Heart left ventricle (tissue), 16 donors: ENCODE results near the gene GATAD2B. TPM values are rescaled to one million over a fixed set of nuclear protein-coding genes. Genes with fewer than 3 reads are reported as not detected.

Experiments used
- ATAC-seq, 4 donors: fragments of 200-7000 bp; cut with Tn5 transposase; one replicate each; pipeline ENCODE4 v1.9.1; 2020 to 2022; ENCODE audit warnings: moderate library complexity in 4 of 4, mild to moderate bottlenecking in 3 of 4, moderate number of reproducible peaks in 1 of 4
- DNase-seq, 5 donors: peaks; one replicate each; pipeline ENCODE4 v3.0.0-alpha.2; 2020
- H3K27ac ChIP-seq, 12 donors: fragments of 200-600 bp; sonication (generic) in 4 of 12; one replicate each; pipeline versions ENCODE4 v1.5.0 to v1.8.0; 2016 to 2022; ENCODE audit warnings: mild to moderate bottlenecking in 2 of 12
- H3K27me3 ChIP-seq, 9 donors: fragments of 200-600 bp; sonication (generic) in 2 of 9; one replicate each; pipeline versions ENCODE4 v1.5.1 to v1.8.0; 2016 to 2022; ENCODE audit warnings: mild to moderate bottlenecking in 3 of 9
- H3K36me3 ChIP-seq, 9 donors: fragments of 200-600 bp; sonication (generic) in 2 of 9; one replicate each; pipeline versions ENCODE4 v1.5.0 to v1.8.0; 2018 to 2022; ENCODE audit warnings: mild to moderate bottlenecking in 2 of 9
- H3K4me1 ChIP-seq, 12 donors: fragments of 200-600 bp; sonication (generic) in 4 of 12; one replicate each; pipeline versions ENCODE4 v1.5.0 to v1.8.0; 2016 to 2022; ENCODE audit warnings: mild to moderate bottlenecking in 3 of 12
- H3K4me3 ChIP-seq, 12 donors: fragments of 200-600 bp; sonication (generic) in 4 of 12; one replicate each; pipeline versions ENCODE4 v1.5.0 to v1.8.0; 2017 to 2022; ENCODE audit warnings: mild to moderate bottlenecking in 9 of 12, moderate library complexity in 4 of 12
- H3K9me3 ChIP-seq, 12 donors: fragments of 200-600 bp; sonication (generic) in 4 of 12; one replicate each; pipeline versions ENCODE4 v1.5.0 to v1.8.0; 2016 to 2022; ENCODE audit warnings: mild to moderate bottlenecking in 1 of 12
- POLR2A ChIP-seq, 2 donors: fragments of 450-650 bp; IDR thresholded peaks; one replicate each; pipeline ENCODE4 v1.6.1; 2017; ENCODE audit warnings: antibody characterized with exemption in 2 of 2, mild to moderate bottlenecking in 2 of 2, moderate library complexity in 2 of 2
- WGBS, 4 donors: extraction: QIAGEN DNeasy Blood & Tissue Kit in 2 of 4; methylation state at CpG; one replicate each; pipeline versions ENCODE4 v1.1.5 to v1.1.7; 2013 to 2018; 5-methylcytosine and 5-hydroxymethylcytosine counted together
- intact Hi-C, 10 donors: fragments of 100-400 bp; cut with DNase I; formaldehyde crosslinking; loops; one replicate each; pipeline versions ENCODE4 v1.11.1 to v1.14.2; 2022
- polyA plus RNA-seq, 2 donors: library from polyadenylated mRNA; stranded (reverse); fragments of 200-250 nt; gene quantifications; one replicate each; pipeline ENCODE4 v1.2.3, GENCODE V29; 2013
- total RNA-seq, 9 donors: library from RNA; depleted of rRNA in 2 of 9; stranded (reverse); fragments of >200 nt in 2 of 9; fragmentation: NEBNext Ultra II Directional in 3 of 9; extraction: Animal tissue kit (Norgen Biotek cat#: 25700) in 3 of 9; gene quantifications; one replicate each; pipeline versions ENCODE4 v1.1.0 to v1.2.4, GENCODE V29; 2016 to 2023
- TF ChIP-seq, protein P1 (sequence below), 12 donors: fragments of 200-600 bp; sonication (generic) in 4 of 12; IDR thresholded peaks; one replicate each; pipeline versions ENCODE4 v1.5.0 to v1.8.0; 2018 to 2022; ENCODE audit warnings: antibody characterized with exemption in 12 of 12, mild to moderate bottlenecking in 5 of 12
- donor health status: ischemic (EF 13 %, LVEDD 7.1; RV severe dilation, severe dysfunction).
- donor health status: healthy with polysubstance abuse.
- donor health status: DM: no; HTN: yes; CAD: no.
- donor health status: DM: no; HTN: no; CAD: no.
- donor health status: ischemic (EF 25% LVEDD 6.9; RV normal size, moderate dysfunction).
- donor health status: ischemic (EF 25% LVEDD 5.7; RV mildly dilated, moderate dysfunction).
- donor health status: healthy.
- donor health status: DM: yes; HTN: yes; CAD: no.
- donor health status: ischemic (EF 35%, LVEDD 5.7; RV mildly dilated, moderate dysfunction).
- donor health status: nonischemic (EF 11% LVEDD 7.7; RV severe dilation, severe dysfunction).
- donor health status: DM: yes; HTN: yes; CAD: no.
- donor health status: PGD.
- donor health status: ischemic (EF 29% LVEDD 5.4; RV normal size, mild dysfunction).
- donor health status: nonischemic (EF 23%, LVEDD 6.1; RV moderate dilation, normal function).

The GATAD2B gene
- total and polyA plus RNA-seq, 11 donors: 5.6 to 53.9 (median 34.5) TPM

DNA sequence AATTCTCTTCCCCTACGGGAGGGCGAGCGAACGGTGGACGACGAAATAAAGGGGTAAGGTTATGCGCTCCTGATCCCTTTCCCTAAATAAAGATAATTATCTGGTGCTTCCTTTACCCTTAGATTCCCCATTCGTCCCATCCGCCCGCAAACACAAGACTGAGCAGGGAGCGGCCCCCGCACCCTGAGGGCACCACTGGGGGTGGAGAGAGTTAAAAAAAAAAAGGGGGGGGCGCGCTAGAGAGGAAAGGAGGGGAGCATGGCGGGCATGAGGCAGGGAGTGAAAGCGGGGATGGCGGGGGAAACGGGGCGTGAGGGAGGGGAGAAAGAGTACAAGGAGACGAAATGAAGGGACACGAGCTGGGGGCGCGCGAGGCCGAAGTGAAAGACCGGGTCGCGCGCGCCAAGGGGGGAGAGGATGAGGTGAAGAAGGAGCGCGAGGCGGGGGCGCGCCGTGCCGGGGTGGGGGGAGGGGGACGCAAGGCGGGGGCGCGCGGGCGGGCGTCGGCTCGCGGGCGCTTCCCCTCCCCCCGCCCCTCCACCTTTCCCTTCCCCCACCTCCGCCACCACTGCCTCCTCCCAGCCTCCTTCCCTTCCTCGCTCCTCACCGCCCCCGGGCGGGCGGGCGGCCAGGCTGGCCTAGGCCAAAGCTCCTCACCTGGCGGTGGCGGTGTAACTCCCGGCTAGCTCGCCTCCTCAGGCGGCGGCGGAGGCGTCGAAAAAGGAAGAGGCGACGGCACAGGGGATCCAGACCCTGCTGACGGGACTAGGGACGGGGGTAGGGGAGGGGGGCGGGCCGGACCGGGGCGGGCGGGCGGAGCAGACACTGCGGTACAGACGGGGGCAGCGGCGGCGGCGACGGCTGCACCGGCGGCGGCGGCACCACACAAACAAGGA lies 448 bp downstream of the GATAD2B start:
- Histone ChIP-seq H3K4me3 (peak overlapping the region; percentile 53 to 89 (median 78)), H3K9me3 (no peaks in the 10 kb centered on the region), H3K36me3 (peaks cover 0 to 15% (median 3%) of the 10 kb centered on the region in 9 donors), H3K4me1 (peaks cover 2 to 52% (median 36%) of the 10 kb centered on the region in 12 donors), H3K27ac (peak overlapping the region; percentile 76 to 97 (median 90)), H3K27me3 (no peaks in the 10 kb centered on the region)
- DNase-seq: peak in 3 of 5 donors; percentile 53 to 68 (median 65)
- WGBS, 4 donors: 0 to 1% (median 1%) methylated on average over 53 to 82 of the region's 86 CpGs
- no peak for TF ChIP-seq POLR2A (IDR thresholded peaks at IDR 0.05)
- TF ChIP-seq, protein P1, sequence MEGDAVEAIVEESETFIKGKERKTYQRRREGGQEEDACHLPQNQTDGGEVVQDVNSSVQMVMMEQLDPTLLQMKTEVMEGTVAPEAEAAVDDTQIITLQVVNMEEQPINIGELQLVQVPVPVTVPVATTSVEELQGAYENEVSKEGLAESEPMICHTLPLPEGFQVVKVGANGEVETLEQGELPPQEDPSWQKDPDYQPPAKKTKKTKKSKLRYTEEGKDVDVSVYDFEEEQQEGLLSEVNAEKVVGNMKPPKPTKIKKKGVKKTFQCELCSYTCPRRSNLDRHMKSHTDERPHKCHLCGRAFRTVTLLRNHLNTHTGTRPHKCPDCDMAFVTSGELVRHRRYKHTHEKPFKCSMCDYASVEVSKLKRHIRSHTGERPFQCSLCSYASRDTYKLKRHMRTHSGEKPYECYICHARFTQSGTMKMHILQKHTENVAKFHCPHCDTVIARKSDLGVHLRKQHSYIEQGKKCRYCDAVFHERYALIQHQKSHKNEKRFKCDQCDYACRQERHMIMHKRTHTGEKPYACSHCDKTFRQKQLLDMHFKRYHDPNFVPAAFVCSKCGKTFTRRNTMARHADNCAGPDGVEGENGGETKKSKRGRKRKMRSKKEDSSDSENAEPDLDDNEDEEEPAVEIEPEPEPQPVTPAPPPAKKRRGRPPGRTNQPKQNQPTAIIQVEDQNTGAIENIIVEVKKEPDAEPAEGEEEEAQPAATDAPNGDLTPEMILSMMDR (IDR thresholded peaks at IDR 0.05): peak in 2 of 12 donors; percentile 24 to 30
- intact Hi-C loops: loop anchor here in 8 of 10 donors (1.0 to 10.0 kb wide), 9 partner anchors 22 to 248 kb away; partner anchors contain the start of genes DENND4B (in 2 of the 8), CRTC2 (in 1 of the 8), ILF2 (in 1 of the 8) and JTB (in 1 of the 8)
- peak in 2 of 4 donors; percentile 35 to 46 for ATAC-seq

DNA sequence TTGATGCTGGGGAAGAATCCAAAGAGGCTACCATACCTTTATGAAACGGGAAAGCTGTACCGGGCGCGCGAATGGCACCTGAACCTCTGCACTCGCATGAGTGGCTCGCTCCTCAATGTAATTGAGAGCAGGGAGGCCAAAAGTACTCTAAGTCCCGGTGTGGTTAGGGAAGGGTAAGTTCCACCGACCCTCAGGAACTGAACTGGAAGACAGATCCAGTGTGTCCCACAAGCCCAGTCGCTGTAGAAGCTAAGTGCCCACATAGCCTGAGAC lies 1.0 kb downstream of the GATAD2B start:
- WGBS, 4 donors: 3 to 5% (median 4%) methylated on average over 10 of the region's 10 CpGs
- intact Hi-C loops: loop anchor here in 8 of 10 donors (1.0 to 10.0 kb wide), 9 partner anchors 23 to 247 kb away; partner anchors contain the start of genes DENND4B (in 2 of the 8), CRTC2 (in 1 of the 8), ILF2 (in 1 of the 8) and JTB (in 1 of the 8)
- peaks cover 2 to 52% (median 36%) of the 10 kb centered on the region in 12 donors for H3K4me1 ChIP-seq
- H3K36me3 ChIP-seq: peaks cover 0 to 17% (median 3%) of the 10 kb centered on the region in 9 donors
- DNase-seq: no peak
- no peaks in the 10 kb centered on the region for H3K9me3 ChIP-seq
- no peaks in the 10 kb centered on the region for H3K27me3 ChIP-seq
- H3K27ac ChIP-seq: peak overlapping the region in 11 of 12 donors; percentile 86 to 97 (median 91)
- no peak for ATAC-seq
- no peak for TF ChIP-seq POLR2A (IDR thresholded peaks at IDR 0.05)
- TF ChIP-seq, protein P1 (IDR thresholded peaks at IDR 0.05): no peak
- H3K4me3 ChIP-seq: peak overlapping the region; percentile 53 to 89 (median 78)

DNA sequence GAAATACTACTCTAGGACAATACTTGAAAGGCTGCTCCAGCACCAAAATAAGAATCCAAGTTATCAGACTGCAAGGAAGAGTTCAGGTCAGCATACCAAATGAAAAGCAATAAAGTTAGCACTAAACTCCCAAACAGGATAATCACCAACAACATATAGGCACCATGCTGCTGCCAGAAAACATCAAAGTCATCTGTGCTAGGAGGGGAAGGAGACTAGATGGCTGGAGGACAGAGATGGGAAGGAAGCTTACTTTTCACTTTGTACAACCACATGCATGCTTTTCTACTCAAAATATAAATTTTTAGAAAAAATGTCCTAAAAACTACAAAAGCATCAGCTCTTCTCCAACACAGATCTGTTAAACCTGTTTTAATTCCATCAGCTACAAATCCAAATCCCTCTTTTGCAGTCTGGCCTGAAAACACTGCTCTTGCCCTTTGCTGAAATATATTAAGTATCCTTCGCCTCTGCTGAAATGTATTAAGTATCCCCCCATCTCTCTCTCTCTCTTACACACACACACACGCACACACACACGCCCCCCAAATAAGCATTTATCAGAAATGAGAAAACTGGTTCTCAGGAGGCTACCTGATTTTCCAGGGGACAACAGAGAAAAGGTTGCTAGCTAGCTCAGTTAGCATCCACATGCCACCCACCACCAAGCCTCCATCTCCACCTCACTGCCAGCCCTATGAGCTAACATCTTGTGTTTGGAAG lies 1.5 kb downstream of the GATAD2B start:
- Histone ChIP-seq H3K4me3 (peak overlapping the region in 11 of 12 donors; percentile 53 to 89 (median 78)), H3K27me3 (no peaks in the 10 kb centered on the region), H3K4me1 (peaks cover 2 to 52% (median 36%) of the 10 kb centered on the region in 12 donors), H3K36me3 (peaks cover 0 to 18% (median 3%) of the 10 kb centered on the region in 9 donors), H3K9me3 (no peaks in the 10 kb centered on the region), H3K27ac (peak overlapping the region in 9 of 12 donors; percentile 86 to 97 (median 92))
- 15 to 30% (median 23%) methylated on average over 3 of the region's 3 CpGs for WGBS, 4 donors
- intact Hi-C loops: loop anchor here in 7 of 10 donors (5.0 to 10.0 kb wide), 6 partner anchors 36 to 246 kb away; partner anchors contain the start of genes CRTC2 (in 1 of the 7), ILF2 (in 1 of the 7), JTB (in 1 of the 7) and NPR1 (in 1 of the 7)
- ATAC-seq: no peak
- TF ChIP-seq POLR2A (IDR thresholded peaks at IDR 0.05): no peak
- TF ChIP-seq, protein P1 (IDR thresholded peaks at IDR 0.05): no peak
- DNase-seq: no peak
